ENCODE results near the gene ICE2. TPM values are rescaled to one million over a fixed set of nuclear protein-coding genes. Genes with fewer than 3 reads are reported as not detected.

Gene ICE2
- total RNA-seq, 1 donor = 26.4 TPM

DNA sequence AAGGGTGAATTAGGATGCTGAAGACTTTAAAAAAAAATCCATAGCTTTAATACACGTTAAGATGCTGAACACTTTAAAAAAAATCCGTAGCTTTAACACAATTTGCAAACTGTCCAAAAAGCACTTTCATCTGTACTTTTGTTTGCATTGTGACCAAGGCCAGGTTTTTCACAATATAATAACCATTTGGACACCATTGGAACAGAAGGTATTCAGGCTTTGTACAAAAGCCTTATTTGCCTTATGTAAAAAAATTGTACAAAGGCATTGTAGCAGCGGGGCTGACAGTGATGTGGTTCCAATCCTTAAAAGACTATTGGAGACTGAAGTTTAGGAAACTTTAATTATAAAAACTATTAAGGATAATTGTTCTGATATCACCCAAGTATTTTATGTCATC, 15.2 kb upstream of the ICE2 start:
- Histone ChIP-seq H3K36me3 (ENCODE audit: insufficient read depth, low read length) (no peaks in the 10 kb centered on the region), H2AFZ (ENCODE audit: low read length) (no peak overlapping the region), H4K20me1 (ENCODE audit: insufficient read depth, low read length) (no peaks in the 10 kb centered on the region), H3K4me1 (ENCODE audit: insufficient read depth, low read length) (no peaks in the 10 kb centered on the region), H3K27me3 (ENCODE audit: insufficient read depth, low read length) (no peaks in the 10 kb centered on the region), H3K4me2 (ENCODE audit: insufficient read depth, low read length) (no peak overlapping the region), H3K79me2 (ENCODE audit: insufficient read depth, low read length) (no peaks in the 10 kb centered on the region), H3K27ac (ENCODE audit: low read depth, low read length) (no peak overlapping the region), H3K9me3 (ENCODE audit: low read depth, low read length) (no peaks in the 10 kb centered on the region), H3K4me3 (ENCODE audit: insufficient read depth, low read length) (no peak overlapping the region)
- no peak for DNase-seq (ENCODE audit: insufficient read length, low spot score, missing footprints)
- TF ChIP-seq, protein P1, sequence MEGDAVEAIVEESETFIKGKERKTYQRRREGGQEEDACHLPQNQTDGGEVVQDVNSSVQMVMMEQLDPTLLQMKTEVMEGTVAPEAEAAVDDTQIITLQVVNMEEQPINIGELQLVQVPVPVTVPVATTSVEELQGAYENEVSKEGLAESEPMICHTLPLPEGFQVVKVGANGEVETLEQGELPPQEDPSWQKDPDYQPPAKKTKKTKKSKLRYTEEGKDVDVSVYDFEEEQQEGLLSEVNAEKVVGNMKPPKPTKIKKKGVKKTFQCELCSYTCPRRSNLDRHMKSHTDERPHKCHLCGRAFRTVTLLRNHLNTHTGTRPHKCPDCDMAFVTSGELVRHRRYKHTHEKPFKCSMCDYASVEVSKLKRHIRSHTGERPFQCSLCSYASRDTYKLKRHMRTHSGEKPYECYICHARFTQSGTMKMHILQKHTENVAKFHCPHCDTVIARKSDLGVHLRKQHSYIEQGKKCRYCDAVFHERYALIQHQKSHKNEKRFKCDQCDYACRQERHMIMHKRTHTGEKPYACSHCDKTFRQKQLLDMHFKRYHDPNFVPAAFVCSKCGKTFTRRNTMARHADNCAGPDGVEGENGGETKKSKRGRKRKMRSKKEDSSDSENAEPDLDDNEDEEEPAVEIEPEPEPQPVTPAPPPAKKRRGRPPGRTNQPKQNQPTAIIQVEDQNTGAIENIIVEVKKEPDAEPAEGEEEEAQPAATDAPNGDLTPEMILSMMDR (IDR thresholded peaks at IDR 0.05; ENCODE audit: extremely low read depth, low read depth, low read length) = no peak

- H3K27ac ChIP-seq (ENCODE audit: low read depth, low read length) = no peak overlapping the region
- H4K20me1 ChIP-seq (ENCODE audit: insufficient read depth, low read length) = no peaks in the 10 kb centered on the region
- TF ChIP-seq, protein P1 (IDR thresholded peaks at IDR 0.05; ENCODE audit: extremely low read depth, low read depth, low read length) = no peak
- no peaks in the 10 kb centered on the region for H3K4me1 ChIP-seq (ENCODE audit: insufficient read depth, low read length)
- no peaks in the 10 kb centered on the region for H3K27me3 ChIP-seq (ENCODE audit: insufficient read depth, low read length)
- H3K4me2 ChIP-seq (ENCODE audit: insufficient read depth, low read length) = no peak overlapping the region
- H3K4me3 ChIP-seq (ENCODE audit: insufficient read depth, low read length) = no peak overlapping the region
- H2AFZ ChIP-seq (ENCODE audit: low read length) = no peak overlapping the region
- H3K36me3 ChIP-seq (ENCODE audit: insufficient read depth, low read length) = no peaks in the 10 kb centered on the region
- no peaks in the 10 kb centered on the region for H3K9me3 ChIP-seq (ENCODE audit: low read depth, low read length)
- DNase-seq (ENCODE audit: insufficient read length, low spot score, missing footprints) = no peak
- H3K79me2 ChIP-seq (ENCODE audit: insufficient read depth, low read length) = no peaks in the 10 kb centered on the region
Measured at GRCh38 chr15:60493166-60493565, 14.2 kb upstream of the ICE2 start.

GRCh38 chr15:60486742-60487141, 7.8 kb upstream of the ICE2 start:
- no peaks in the 10 kb centered on the region for H3K9me3 ChIP-seq (ENCODE audit: low read depth, low read length)

GRCh38 chr15:60485365-60486055, 6.6 kb upstream of the ICE2 start:
- Histone ChIP-seq H3K27ac (ENCODE audit: low read depth, low read length) (no peak overlapping the region), H3K79me2 (ENCODE audit: insufficient read depth, low read length) (no peaks in the 10 kb centered on the region), H3K27me3 (ENCODE audit: insufficient read depth, low read length) (no peaks in the 10 kb centered on the region), H4K20me1 (ENCODE audit: insufficient read depth, low read length) (no peaks in the 10 kb centered on the region), H3K4me3 (ENCODE audit: insufficient read depth, low read length) (no peak overlapping the region), H3K36me3 (ENCODE audit: insufficient read depth, low read length) (no peaks in the 10 kb centered on the region), H3K9me3 (ENCODE audit: low read depth, low read length) (no peaks in the 10 kb centered on the region), H2AFZ (ENCODE audit: low read length) (no peak overlapping the region), H3K4me2 (ENCODE audit: insufficient read depth, low read length) (no peak overlapping the region), H3K4me1 (ENCODE audit: insufficient read depth, low read length) (no peaks in the 10 kb centered on the region)
- DNase-seq (ENCODE audit: insufficient read length, low spot score, missing footprints) = no peak
- TF ChIP-seq, protein P1 (IDR thresholded peaks at IDR 0.05; ENCODE audit: extremely low read depth, low read depth, low read length) = no peak

More at GRCh38 chr15:60486742-60487141, 7.8 kb upstream of the ICE2 start:
- DNase-seq (ENCODE audit: insufficient read length, low spot score, missing footprints) = no peak
- Histone ChIP-seq H3K4me2 (ENCODE audit: insufficient read depth, low read length) (no peak overlapping the region), H3K4me3 (ENCODE audit: insufficient read depth, low read length) (no peak overlapping the region), H4K20me1 (ENCODE audit: insufficient read depth, low read length) (no peaks in the 10 kb centered on the region), H3K36me3 (ENCODE audit: insufficient read depth, low read length) (no peaks in the 10 kb centered on the region), H3K79me2 (ENCODE audit: insufficient read depth, low read length) (no peaks in the 10 kb centered on the region), H3K4me1 (ENCODE audit: insufficient read depth, low read length) (no peaks in the 10 kb centered on the region), H3K27ac (ENCODE audit: low read depth, low read length) (no peak overlapping the region), H3K27me3 (ENCODE audit: insufficient read depth, low read length) (no peaks in the 10 kb centered on the region), H2AFZ (ENCODE audit: low read length) (no peak overlapping the region)
- TF ChIP-seq, protein P1 (IDR thresholded peaks at IDR 0.05; ENCODE audit: extremely low read depth, low read depth, low read length) = no peak

All from osteoblast (primary cell).